Activated CD4-positive, alpha-beta T cell treated with anti-CD3 and anti-CD28 coated beads, Interleukin-2, amount 50 U/mL, for 4 hours (primary cell): ENCODE data around the gene OR2S2.
"Not testable (repeated sequence)": the region's sequence is repeated elsewhere in the genome, so short reads cannot be mapped to it uniquely, and the experiment has no call there.

Source experiments
- DNase-seq, 2 experiments: peaks; one replicate each; pipeline ENCODE4 v3.0.0-alpha.2; 2020

OR2S2 gene

GRCh38 chr9:35933550-35934067 is 24.3 kb downstream of the OR2S2 start:
- DNase-seq, result no peak

GRCh38 chr9:35932735-35933134 is 25.2 kb downstream of the OR2S2 start:
- DNase-seq, result no peak

GRCh38 chr9:35930989-35931388 is 27.0 kb downstream of the OR2S2 start:
- DNase-seq, result no peak

- DNase-seq, result no peak
These were observed 27.4 kb downstream of the OR2S2 start for GRCh38 chr9:35930521-35930920.

GRCh38 chr9:35929453-35929718 is 28.6 kb downstream of the OR2S2 start:
- DNase-seq, result no peak

- no peak for DNase-seq
These were observed 29.1 kb downstream of the OR2S2 start for GRCh38 chr9:35928591-35929452.

GRCh38 chr9:35923927-35924763 is 33.8 kb downstream of the OR2S2 start:
- no peak for DNase-seq

- no peak for DNase-seq
These were observed 34.4 kb downstream of the OR2S2 start for GRCh38 chr9:35923598-35923926.

- DNase-seq, result no peak
These were observed 37.8 kb downstream of the OR2S2 start for GRCh38 chr9:35920051-35920620.

- no peak for DNase-seq
These were observed 38.5 kb downstream of the OR2S2 start for GRCh38 chr9:35919212-35920008.

- DNase-seq, result no peak
These were observed 39.2 kb downstream of the OR2S2 start for GRCh38 chr9:35918780-35919179.

GRCh38 chr9:35917261-35917660 is 40.7 kb downstream of the OR2S2 start:
- DNase-seq, result no peak

- DNase-seq, result no peak
These were observed 42.2 kb downstream of the OR2S2 start for GRCh38 chr9:35915681-35916294.

- no peak for DNase-seq
These were observed 43.6 kb downstream of the OR2S2 start for GRCh38 chr9:35914301-35914807.

GRCh38 chr9:35913429-35913828 is 44.5 kb downstream of the OR2S2 start:
- DNase-seq, result not testable (repeated sequence)

GRCh38 chr9:35912791-35913400 is 45.1 kb downstream of the OR2S2 start:
- no peak for DNase-seq

- no peak for DNase-seq
These were observed 46.3 kb downstream of the OR2S2 start for GRCh38 chr9:35911690-35912089.

- DNase-seq, result peak; percentile 40 to 41
These were observed 47.2 kb downstream of the OR2S2 start for GRCh38 chr9:35910613-35911359.

- no peak for DNase-seq
These were observed 48.0 kb downstream of the OR2S2 start for GRCh38 chr9:35909687-35910612.

GRCh38 chr9:35909274-35909673 is 48.7 kb downstream of the OR2S2 start, which contains the start of gene SPAAR:
Gene SPAAR (plus strand): TSS chr9:35909490. CDS start chr9:35910464, 974 bp downstream.
- DNase-seq, result no peak
